NCI-H1105 (cell line): ENCODE measurements around the gene FLAD1.
A peak's percentile ranks its signal among the peaks of the same experiment; 100 is the strongest.

ENCODE experiments used
- DNase-seq: peaks from one replicate; lab custom pipeline; 2025; lab: John Stamatoyannopoulos, UW

FLAD1 gene

DNA sequence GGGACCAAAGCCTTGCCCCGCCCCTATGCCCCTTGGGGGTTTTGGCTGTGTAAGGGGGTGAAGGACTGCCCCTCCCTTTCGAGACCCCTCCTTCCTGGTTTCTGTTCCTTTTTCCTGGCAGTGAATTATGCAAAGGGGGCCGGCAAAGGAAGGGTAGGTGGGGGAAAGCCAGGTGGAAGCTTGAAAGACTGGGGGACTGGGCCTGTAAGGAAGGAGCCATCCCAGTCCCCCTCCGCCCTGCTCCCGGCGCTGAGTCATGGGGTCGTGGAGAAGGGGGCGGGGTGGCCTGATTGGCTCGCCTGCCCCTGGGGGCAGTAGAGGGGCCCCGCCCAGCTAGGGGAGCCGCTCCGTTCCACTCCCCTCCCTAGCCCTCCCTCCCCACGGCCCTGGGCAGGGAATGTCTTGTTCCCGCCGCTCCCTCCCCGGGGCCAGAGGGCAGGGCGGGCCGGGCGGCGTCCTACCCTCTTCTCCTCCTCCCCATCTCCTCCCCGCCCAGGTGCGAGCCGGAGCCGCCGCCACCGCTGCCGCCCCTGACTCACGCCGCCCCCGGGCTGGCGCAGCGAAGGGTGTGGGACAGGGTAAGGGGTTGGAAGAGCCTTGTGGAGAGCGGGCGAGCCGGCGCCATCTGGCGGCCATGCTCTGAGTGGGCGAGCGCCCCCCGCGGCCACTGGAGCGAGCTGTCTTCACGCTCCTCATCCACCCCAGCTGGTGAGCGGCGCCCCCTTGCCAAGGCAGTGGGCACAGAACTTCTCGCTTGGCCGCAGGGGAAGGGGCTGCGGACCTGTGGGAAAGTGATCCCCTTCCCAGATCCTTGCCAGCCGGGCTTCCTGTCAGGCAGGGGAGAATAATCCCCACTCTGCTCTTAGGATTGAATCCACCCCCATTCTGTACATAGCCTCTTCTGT is 34.1 kb downstream of the FLAD1 start:
- DNase-seq: peak; percentile 69

- no peak for DNase-seq
These were observed 34.8 kb downstream of the FLAD1 start for GRCh38 chr1:155017946-155018316.

DNA sequence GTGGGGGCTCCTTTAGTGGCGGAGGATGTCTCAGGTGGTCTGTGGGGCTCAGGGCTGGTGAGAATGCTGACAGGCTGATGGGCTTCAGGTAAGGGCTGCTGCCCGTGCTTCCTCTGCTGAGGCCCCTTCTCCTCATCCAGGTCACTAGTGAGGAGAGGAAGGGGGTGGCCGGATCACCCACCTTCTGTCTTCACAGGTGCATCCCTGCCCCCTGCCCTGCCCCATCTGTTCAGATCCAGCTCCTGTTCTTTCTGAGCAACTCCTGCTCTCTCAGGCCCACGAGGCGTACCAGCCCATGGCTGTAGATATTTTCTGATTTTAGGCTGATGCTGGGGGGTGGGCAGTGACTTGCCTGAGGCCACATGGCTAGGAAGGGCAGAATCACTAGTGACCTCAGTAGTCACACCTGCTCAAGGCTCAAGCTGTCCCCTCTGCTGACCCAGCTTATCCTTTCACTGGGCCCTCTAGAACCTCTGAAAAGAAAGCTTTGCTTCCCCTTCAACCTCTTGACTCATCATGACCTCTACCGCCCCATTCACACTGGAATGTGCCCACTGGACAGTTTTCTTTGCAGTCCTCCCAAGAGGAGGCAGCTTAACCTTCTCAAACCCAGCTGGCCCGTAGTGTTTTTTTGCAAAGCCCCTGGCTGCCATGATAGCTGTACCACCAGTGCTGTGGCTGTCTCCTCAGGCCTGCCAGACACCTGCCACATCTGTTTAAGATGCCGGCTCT is 35.6 kb downstream of the FLAD1 start:
- DNase-seq: no peak

GRCh38 chr1:155019377-155020245 is 36.5 kb downstream of the FLAD1 start:
- DNase-seq: no peak

GRCh38 chr1:155022136-155022926 is 39.2 kb downstream of the FLAD1 start:
- DNase-seq: no peak

DNA sequence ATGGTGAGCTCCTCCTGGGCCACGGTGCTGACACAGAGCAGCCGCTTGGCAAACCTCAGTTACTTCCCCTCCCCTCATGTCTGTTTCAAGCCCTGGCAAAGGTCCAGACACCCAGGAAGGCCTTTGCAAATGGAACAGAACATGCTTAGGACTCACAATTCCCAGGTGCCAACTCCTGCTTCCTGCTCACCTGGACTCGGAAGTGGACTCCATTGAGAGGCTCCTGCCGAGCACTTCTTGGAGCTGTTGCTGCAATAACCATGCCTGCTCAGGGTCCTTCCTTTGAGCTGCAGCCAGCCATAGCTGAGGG is 39.7 kb downstream of the FLAD1 start:
- no peak for DNase-seq

DNA sequence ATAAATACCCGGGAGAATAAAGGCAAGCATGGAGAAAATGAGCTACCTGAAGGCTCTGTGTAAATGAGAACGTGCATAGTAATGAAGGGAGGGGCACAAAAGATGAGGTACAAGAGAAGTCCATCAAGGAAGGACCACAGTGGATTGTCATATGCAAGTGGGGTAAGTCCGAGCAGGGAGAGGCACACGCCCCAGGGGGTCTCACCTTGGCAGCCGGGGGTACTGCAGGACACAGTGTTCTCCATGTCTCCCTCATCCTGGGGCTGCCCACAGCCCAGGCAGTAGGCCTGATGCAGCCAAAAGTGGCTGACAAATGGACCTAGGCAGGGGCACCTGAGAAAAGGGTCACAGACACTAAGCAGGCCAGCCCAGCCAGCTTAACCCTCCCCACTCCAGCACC is 40.5 kb downstream of the FLAD1 start:
- no peak for DNase-seq

- no peak for DNase-seq
These were observed 41.2 kb downstream of the FLAD1 start for GRCh38 chr1:155024315-155024714.

GRCh38 chr1:155026154-155026553 is 43.0 kb downstream of the FLAD1 start:
- DNase-seq: no peak

DNA sequence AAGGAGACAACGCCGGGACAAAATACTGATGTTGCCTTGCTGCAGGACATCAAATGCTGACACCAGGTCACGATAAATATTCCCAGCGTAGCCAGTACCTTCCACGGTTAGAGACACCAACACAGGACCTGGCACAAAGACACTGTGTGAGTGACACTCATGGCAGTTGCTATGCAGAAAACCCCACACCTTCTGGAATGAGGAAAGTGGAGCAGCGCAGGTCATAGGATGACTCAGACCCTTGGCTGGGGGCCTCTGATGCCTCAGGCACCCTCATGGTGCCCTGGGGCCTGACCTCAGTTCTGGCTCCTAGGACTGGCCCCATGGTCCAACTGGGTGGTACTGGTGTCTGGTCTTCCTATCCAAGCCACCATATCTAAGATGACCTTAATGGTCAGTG is 43.4 kb downstream of the FLAD1 start:
- DNase-seq: no peak

- DNase-seq: no peak
These were observed 46.5 kb downstream of the FLAD1 start for GRCh38 chr1:155029513-155030242.

DNA sequence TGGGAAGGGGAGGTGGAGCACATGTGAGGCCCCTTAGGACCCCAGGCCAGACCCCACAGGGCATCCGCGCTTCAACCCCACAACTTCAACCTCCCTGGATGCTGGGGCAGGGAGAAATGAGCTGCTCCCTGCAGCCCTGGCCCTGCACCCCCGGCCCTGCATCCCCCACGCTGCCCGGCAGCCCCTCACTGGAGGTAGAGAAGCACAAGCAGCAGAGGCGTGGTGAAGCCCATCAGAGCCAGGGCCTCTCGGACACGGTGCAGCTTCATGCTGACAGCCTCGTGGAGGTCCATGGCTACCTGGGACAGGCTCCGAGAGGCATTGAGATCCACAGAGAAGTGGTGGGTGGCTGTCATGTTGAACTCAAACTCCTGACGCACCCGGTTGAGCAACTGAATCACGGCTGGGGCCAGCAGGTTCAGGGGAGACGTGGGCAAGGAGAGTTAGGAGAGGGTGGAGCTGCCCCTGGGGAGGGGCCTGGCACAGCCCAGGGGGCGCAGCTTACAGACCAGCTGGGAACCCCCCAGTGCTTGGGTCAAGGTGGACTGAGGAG is 47.2 kb downstream of the FLAD1 start:
- DNase-seq: no peak

- DNase-seq: no peak
These were observed 47.8 kb downstream of the FLAD1 start for GRCh38 chr1:155030899-155031298.

DNA sequence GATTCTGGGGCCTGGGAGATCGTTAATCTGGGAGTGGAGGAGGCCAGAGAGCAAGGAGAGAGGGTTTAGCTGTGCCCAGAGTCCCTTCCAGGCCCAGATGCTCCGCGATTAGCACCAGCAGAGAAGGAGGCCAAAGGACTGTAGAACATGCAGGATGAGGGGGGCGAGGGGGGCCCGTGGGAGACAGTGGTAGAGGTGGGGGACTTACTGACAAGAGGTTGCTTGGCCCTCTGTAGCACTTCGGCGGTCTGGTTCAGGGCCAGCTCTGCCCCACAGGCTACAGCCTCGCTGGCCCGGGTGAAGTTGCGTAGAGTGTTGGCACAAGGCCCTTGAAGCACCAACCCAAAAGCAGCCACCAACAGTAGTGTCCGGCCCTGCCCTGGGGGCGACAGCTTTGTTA is 49.7 kb downstream of the FLAD1 start:
- DNase-seq: no peak

GRCh38 chr1:155033524-155033923 is 50.4 kb downstream of the FLAD1 start, which contains the start of the genes DCST1 and DCST2:
TSS of gene DCST1 (plus strand) at chr1:155033824. CDS start at chr1:155034037, 213 bp downstream.
TSS of gene DCST2 (minus strand) at chr1:155033781. CDS start at chr1:155033701, 80 bp downstream.
- no peak for DNase-seq

DNA sequence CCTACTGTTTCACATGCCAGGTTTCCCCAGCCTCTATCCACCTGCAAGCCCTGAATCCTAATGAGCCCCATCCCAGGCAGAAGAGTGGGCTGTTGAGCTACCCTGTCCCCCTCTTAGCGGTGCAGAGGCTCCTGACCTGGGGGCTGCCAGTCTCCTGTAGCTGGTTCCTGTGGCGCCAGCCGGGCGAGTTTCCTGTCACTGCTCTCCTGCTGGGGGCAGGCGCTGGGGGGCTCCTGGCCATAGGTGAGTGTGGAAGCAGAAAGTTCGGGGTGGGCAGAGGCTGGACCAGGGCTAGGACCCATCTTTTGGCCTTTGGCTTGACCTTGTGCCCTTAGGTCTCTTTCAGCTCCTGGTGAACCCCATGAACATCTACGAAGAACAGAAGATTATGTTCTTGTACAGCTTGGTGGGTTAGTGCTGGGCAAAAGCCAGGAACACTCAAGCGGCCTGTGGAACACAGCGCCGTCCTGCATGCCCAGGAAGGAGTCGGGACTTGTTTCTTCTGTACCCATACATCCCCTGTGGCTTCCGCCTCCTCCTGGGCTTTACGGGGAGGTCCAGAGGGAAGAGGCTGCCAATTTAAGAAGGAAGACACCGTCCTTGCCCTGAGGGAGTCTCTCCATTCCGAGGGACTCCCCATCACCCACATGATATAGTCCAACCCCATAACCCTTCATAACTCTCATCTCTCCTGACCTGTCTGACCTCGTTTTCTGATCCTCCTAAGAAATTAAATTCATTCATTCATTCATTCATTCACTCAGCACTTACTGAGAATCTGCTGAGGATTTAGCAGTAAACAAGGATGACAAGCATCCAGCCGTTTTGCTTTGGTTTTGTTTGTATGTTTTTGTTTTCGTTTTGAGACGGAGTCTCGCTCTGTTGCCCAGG is 51.4 kb downstream of the FLAD1 start:
- no peak for DNase-seq

- no peak for DNase-seq
These were observed 52.8 kb downstream of the FLAD1 start for GRCh38 chr1:155035936-155036335.

DNA sequence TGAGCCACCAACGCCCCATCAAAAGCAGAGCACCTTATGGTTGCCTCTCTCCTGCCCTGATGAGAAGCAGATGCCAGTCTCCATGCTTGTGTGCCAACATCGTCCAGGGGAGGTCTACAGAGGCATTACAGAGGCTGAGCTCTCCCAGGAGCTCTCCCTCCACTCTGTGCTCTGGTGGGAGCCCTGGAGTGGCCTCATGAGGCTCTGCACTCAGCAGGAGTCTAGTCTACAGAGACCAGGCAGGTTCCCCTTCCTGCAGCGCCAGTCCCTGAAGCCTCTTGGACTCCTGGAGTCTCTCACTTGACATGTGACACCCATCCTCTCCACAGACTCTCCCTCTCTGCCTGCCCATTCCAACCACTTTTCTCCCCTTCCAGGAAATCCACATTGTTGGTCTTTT is 53.9 kb downstream of the FLAD1 start:
- no peak for DNase-seq

DNA sequence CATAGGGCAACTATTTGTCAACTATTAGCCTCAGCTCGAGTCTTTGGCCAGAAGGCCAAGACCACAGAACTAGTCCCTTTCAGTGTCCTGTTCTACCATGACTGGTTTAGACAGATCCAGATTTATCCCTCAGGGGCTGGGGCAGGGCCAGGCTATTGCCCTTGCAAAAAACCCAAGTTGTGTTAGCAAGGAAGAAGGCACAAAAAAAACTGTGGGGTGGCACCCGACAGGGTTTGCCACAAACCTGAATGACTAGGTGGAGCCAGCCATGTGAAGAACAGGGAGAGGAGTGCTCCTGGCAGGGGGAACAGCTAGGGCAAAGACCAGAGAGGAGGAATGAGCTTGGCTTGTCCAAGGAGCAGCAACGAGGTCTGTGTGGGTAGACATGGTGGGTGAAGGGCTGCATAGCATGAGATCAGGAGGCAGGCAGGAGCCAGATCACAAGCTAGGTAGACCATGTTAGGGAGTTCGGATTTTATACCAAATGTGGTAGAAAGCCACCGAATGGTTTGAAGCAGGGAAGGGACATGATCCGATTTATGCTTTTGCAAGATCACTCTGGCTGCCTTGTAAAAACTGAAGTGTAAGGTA is 54.8 kb downstream of the FLAD1 start:
- DNase-seq: no peak
